ENCODE results near the gene RBM39.
"Not testable (repeated sequence)": the region's sequence is repeated elsewhere in the genome, so short reads cannot be mapped to it uniquely, and the experiment has no call there.

Gene RBM39

GRCh38 chr20:35729283-35729807 is 12.7 kb downstream of the RBM39 start:
- TF ChIP-seq CTCF (IDR thresholded peaks at IDR 0.05; ENCODE audit: extremely low read depth, missing control alignments): no peak
- DNase-seq (ENCODE audit: low spot score): no peak

- no peak for TF ChIP-seq CTCF (IDR thresholded peaks at IDR 0.05; ENCODE audit: extremely low read depth, missing control alignments)
- no peak for DNase-seq (ENCODE audit: low spot score)
These were observed 15.0 kb downstream of the RBM39 start for GRCh38 chr20:35726842-35727711.

- no peak for TF ChIP-seq CTCF (IDR thresholded peaks at IDR 0.05; ENCODE audit: extremely low read depth, missing control alignments)
- no peak for DNase-seq (ENCODE audit: low spot score)
These were observed 17.5 kb downstream of the RBM39 start for GRCh38 chr20:35724321-35725230.

- not testable (repeated sequence) for DNase-seq (ENCODE audit: low spot score)
These were observed 18.3 kb downstream of the RBM39 start for GRCh38 chr20:35723652-35724320.

- not testable (repeated sequence) for DNase-seq (ENCODE audit: low spot score)
These were observed 18.8 kb downstream of the RBM39 start for GRCh38 chr20:35723275-35723639.

GRCh38 chr20:35721621-35722020 is 20.4 kb downstream of the RBM39 start:
- TF ChIP-seq CTCF (IDR thresholded peaks at IDR 0.05; ENCODE audit: extremely low read depth, missing control alignments): no peak
- DNase-seq (ENCODE audit: low spot score): no peak

- no peak for TF ChIP-seq CTCF (IDR thresholded peaks at IDR 0.05; ENCODE audit: extremely low read depth, missing control alignments)
- no peak for DNase-seq (ENCODE audit: low spot score)
These were observed 20.8 kb downstream of the RBM39 start for GRCh38 chr20:35721219-35721618.

Data from GM20000 (cell line).